Measurements from ENCODE around the gene CNTN6.

GRCh38 chr3:1056744-1057143, 36.1 kb upstream of the CNTN6 start:
- TF ChIP-seq FOXO1 (CRISPR knock-in tag; IDR thresholded peaks at IDR 0.05) (no peak), SMC3 (IDR thresholded peaks at IDR 0.05; ENCODE audit: low read length) (no peak), MYNN (CRISPR knock-in tag; IDR thresholded peaks at IDR 0.05; ENCODE audit: low read depth) (no peak), U2AF2 (IDR thresholded peaks at IDR 0.05; ENCODE audit: low read depth, low read length) (no peak), TAF1 (CRISPR knock-in tag; IDR thresholded peaks at IDR 0.05) (no peak), ZNF292 (CRISPR knock-in tag; IDR thresholded peaks at IDR 0.05; ENCODE audit: borderline replicate concordance, low read depth) (no peak), SRSF1 (optimal IDR thresholded peaks at IDR 0.05; ENCODE audit: low read depth, low read length) (no peak), MYC (CRISPR knock-in tag; IDR thresholded peaks at IDR 0.05; ENCODE audit: borderline replicate concordance) (no peak), CTCF (CRISPR knock-in tag; IDR thresholded peaks at IDR 0.05) (no peak), NFYB (CRISPR knock-in tag; IDR thresholded peaks at IDR 0.05) (no peak)
